Heart left ventricle (tissue), 13 donors: Measurements from ENCODE around the gene PNPO.

ENCODE experiments used
- CTCF ChIP-seq, 12 donors: fragments of 200-600 bp; sonication (generic) in 4 of 12; IDR thresholded peaks; one replicate each; pipeline versions ENCODE4 v1.5.0 to v1.8.0; 2018 to 2022; ENCODE audit warnings: antibody characterized with exemption in 12 of 12, mild to moderate bottlenecking in 5 of 12
- POLR2A ChIP-seq, 2 donors: fragments of 450-650 bp; IDR thresholded peaks; one replicate each; pipeline ENCODE4 v1.6.1; 2017; ENCODE audit warnings: antibody characterized with exemption in 2 of 2, mild to moderate bottlenecking in 2 of 2, moderate library complexity in 2 of 2
- donor health status: ischemic (EF 13 %, LVEDD 7.1; RV severe dilation, severe dysfunction).
- donor health status: DM: no; HTN: yes; CAD: no.
- donor health status: DM: no; HTN: no; CAD: no.
- donor health status: ischemic (EF 25% LVEDD 6.9; RV normal size, moderate dysfunction).
- donor health status: ischemic (EF 25% LVEDD 5.7; RV mildly dilated, moderate dysfunction).
- donor health status: ischemic (EF 35%, LVEDD 5.7; RV mildly dilated, moderate dysfunction).
- donor health status: nonischemic (EF 11% LVEDD 7.7; RV severe dilation, severe dysfunction).
- donor health status: DM: yes; HTN: yes; CAD: no.
- donor health status: PGD.
- donor health status: ischemic (EF 29% LVEDD 5.4; RV normal size, mild dysfunction).
- donor health status: nonischemic (EF 23%, LVEDD 6.1; RV moderate dilation, normal function).

DNA sequence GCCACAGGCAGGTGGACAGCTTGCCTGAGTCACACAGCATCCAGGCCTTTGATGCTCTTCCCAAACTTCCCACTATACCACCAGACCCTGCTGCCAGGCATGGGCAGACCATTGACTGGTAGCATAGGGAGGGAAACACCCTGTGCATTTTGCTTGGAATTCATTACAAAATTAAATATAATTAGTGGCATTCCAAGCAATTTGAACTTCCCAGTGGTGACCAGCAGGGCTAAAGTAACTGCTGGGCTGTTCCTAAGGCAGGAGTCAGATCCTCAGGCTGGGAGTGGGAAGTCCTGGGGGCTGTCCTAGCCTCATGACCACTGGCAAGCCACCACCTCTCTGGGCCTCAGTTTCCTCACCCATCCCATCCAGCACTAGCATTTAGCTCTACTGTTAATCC, 12.5 kb downstream of the PNPO start:
- TF ChIP-seq CTCF (IDR thresholded peaks at IDR 0.05), result no peak
- TF ChIP-seq POLR2A (IDR thresholded peaks at IDR 0.05), result no peak
